Kidney (tissue), 14 donors: Measurements from ENCODE around the gene VSTM4. TPM values are rescaled to one million over a fixed set of nuclear protein-coding genes. Genes with fewer than 3 reads are reported as not detected.

Experiments used
- DNase-seq, 5 donors: peaks; one replicate each; pipeline ENCODE4 v3.0.0-alpha.2; 2013 to 2020
- FAIRE-seq: peaks from 2 replicates; lab custom pipeline; 2012; peaks lifted over from hg19 to GRCh38; lab: Jason Lieb, UNC
- H3K27ac ChIP-seq, 2 donors: one replicate each; pipeline ENCODE4 v1.7.0; 2013; ENCODE audit warnings: low read depth in 2 of 2, low read length in 2 of 2, inconsistent platforms in 1 of 2
- H3K27me3 ChIP-seq: one replicate; pipeline ENCODE4 v1.7.1; 2013; ENCODE audit warnings: low read length, inconsistent platforms; ENCODE audit not compliant: control insufficient read depth, insufficient read depth
- H3K36me3 ChIP-seq, 3 donors: one replicate each; pipeline versions ENCODE4 v1.7.0 to v1.7.1; 2013; ENCODE audit warnings: low read length in 3 of 3, control low read depth in 1 of 3, inconsistent platforms in 1 of 3; ENCODE audit not compliant: insufficient read depth in 3 of 3, control insufficient read depth in 2 of 3
- H3K4me1 ChIP-seq, 3 donors: one replicate each; pipeline versions ENCODE4 v1.7.0 to v1.7.1; 2013; ENCODE audit warnings: low read length in 3 of 3, inconsistent platforms in 1 of 3, low read depth in 1 of 3; ENCODE audit not compliant: control insufficient read depth in 2 of 3, insufficient read depth in 2 of 3
- H3K4me3 ChIP-seq, 3 donors: one replicate each; pipeline versions ENCODE4 v1.7.0 to v1.8.1; 2013; ENCODE audit warnings: low read length in 3 of 3, control low read depth in 1 of 3, inconsistent platforms in 1 of 3
- H3K9ac ChIP-seq, 3 donors: one replicate each; pipeline versions ENCODE4 v1.7.0 to v1.7.1; 2013; ENCODE audit warnings: low read length in 3 of 3, control low read depth in 1 of 3, inconsistent platforms in 1 of 3
- H3K9me3 ChIP-seq, 3 donors: one replicate each; pipeline versions ENCODE4 v1.7.0 to v1.7.1; 2013; ENCODE audit warnings: low read length in 3 of 3, control low read depth in 1 of 3, inconsistent platforms in 1 of 3; ENCODE audit not compliant: control insufficient read depth in 2 of 3, insufficient read depth in 1 of 3
- CTCF ChIP-seq: IDR thresholded peaks from 3 replicates; pipeline ENCODE4 v1.5.1; 2012; ENCODE audit warnings: mild to moderate bottlenecking, moderate library complexity, borderline replicate concordance; ENCODE audit not compliant: insufficient read depth; ENCODE audit errors: extremely low read depth
- intact Hi-C: fragments of 100-400 bp; cut with DNase I; formaldehyde crosslinking; loops from one replicate; pipeline ENCODE4 v1.11.1; 2022
- polyA plus RNA-seq: library from polyadenylated mRNA; stranded (reverse); fragments of 350-450 nt; fragmentation: Illumina TruSeq; extraction: RNeasy Lipid Tissue Mini Kit (QIAGEN cat#74804); gene quantifications from one replicate; pipeline ENCODE4 v1.2.3, GENCODE V29; 2014; ENCODE audit warnings: low read depth, low replicate concordance; ENCODE audit not compliant: insufficient read depth
- total RNA-seq: library from RNA; stranded (reverse); fragmentation: NEBNext Ultra II Directional; extraction: Animal tissue kit (Norgen Biotek cat#: 25700); gene quantifications from one replicate; pipeline ENCODE4 v1.2.1, GENCODE V29; 2021
- donor health status: control.
- donor health status: control.
- donor health status: control.
- donor health status: control.
- donor health status: control.
- donor health status: DM: yes; HTN: yes; CAD: no.
- donor health status: Normal renal cell carcinoma (clear cell type).

Gene VSTM4
- total and polyA plus RNA-seq, 2 donors from 2014 or later = 7.4 to 8.5 TPM

- no peaks in the 10 kb centered on the region for H3K9me3 ChIP-seq
- no peak overlapping the region for H3K9ac ChIP-seq
- DNase-seq (peak in 3 of 5 donors; percentile 26 to 86 (median 53)), FAIRE-seq (no peak)
- no peak for TF ChIP-seq CTCF
- intact Hi-C loops = no loop called here
- no peak overlapping the region for H3K27ac ChIP-seq
- H3K27me3 ChIP-seq = no peaks in the 10 kb centered on the region
- no peak overlapping the region for H3K4me3 ChIP-seq
- peaks cover 0 to 23% (median 0%) of the 10 kb centered on the region in 3 donors for H3K4me1 ChIP-seq
- no peaks in the 10 kb centered on the region for H3K36me3 ChIP-seq
These were observed 56.7 kb downstream of the VSTM4 start for GRCh38 chr10:49058463-49059255.

- intact Hi-C loops = no loop called here
- no peaks in the 10 kb centered on the region for H3K27me3 ChIP-seq
- FAIRE-seq (no peak), DNase-seq (no peak)
- TF ChIP-seq CTCF = no peak
- H3K4me1 ChIP-seq = peaks cover 0 to 26% (median 0%) of the 10 kb centered on the region in 3 donors
- no peak overlapping the region for H3K9ac ChIP-seq
- H3K9me3 ChIP-seq = no peaks in the 10 kb centered on the region
- H3K4me3 ChIP-seq = no peak overlapping the region
- no peaks in the 10 kb centered on the region for H3K36me3 ChIP-seq
- no peak overlapping the region for H3K27ac ChIP-seq
These were observed 58.0 kb downstream of the VSTM4 start for GRCh38 chr10:49057231-49057880.

GRCh38 chr10:49056356-49056755 is 59.0 kb downstream of the VSTM4 start:
- TF ChIP-seq CTCF = no peak
- no peak for FAIRE-seq

More at GRCh38 chr10:49056356-49056755, 59.0 kb downstream of the VSTM4 start:
- no peak overlapping the region for H3K27ac ChIP-seq
- H3K9me3 ChIP-seq = no peaks in the 10 kb centered on the region
- H3K4me1 ChIP-seq = peaks cover 0 to 26% (median 0%) of the 10 kb centered on the region in 3 donors
- H3K27me3 ChIP-seq = no peaks in the 10 kb centered on the region
- H3K4me3 ChIP-seq = no peak overlapping the region
- intact Hi-C loops = no loop called here
- H3K9ac ChIP-seq = no peak overlapping the region
- H3K36me3 ChIP-seq = no peaks in the 10 kb centered on the region
- DNase-seq = no peak
